ENCODE results near the gene CNOT10. TPM values are rescaled to one million over a fixed set of nuclear protein-coding genes. Genes with fewer than 3 reads are reported as not detected.

The CNOT10 gene
- total and polyA plus RNA-seq, 4 experiments from 2014 or later = 33.6 to 47.6 (median 46.0) TPM

GRCh38 chr3:32817257-32817557 lies 132.2 kb downstream of the CNOT10 start:
- Histone ChIP-seq H3K9me3 (ENCODE audit: control insufficient read depth in 1 of 2, low read length in 2 of 2) (no peaks in the 10 kb centered on the region), H3K27me3 (ENCODE audit: insufficient read depth, low read length) (no peaks in the 10 kb centered on the region), H3K4me3 (ENCODE audit: low read length in 2 of 2) (peak overlapping the region in 1 of 2 donors; percentile 14), H3K36me3 (ENCODE audit: insufficient read depth, low read length) (no peaks in the 10 kb centered on the region), H3K4me1 (ENCODE audit: insufficient read depth, low read length) (peaks cover 5% of the 10 kb centered on the region), H3K27ac (ENCODE audit: low read depth, low read length) (no peak overlapping the region)
- peaks cover 6 to 30% (median 22%) of the 10 kb centered on the region in 4 donors for H3K4me1 Mint-ChIP-seq
- H3K36me3 Mint-ChIP-seq = no peaks in the 10 kb centered on the region
- ChIA-PET CTCF (ENCODE audit: partially characterized antibody) (no interaction called here), POLR2A (ENCODE audit: partially characterized antibody) (no interaction called here)
- H3K4me3 Mint-ChIP-seq = peak overlapping the region in 4 of 8 donors; percentile 65 to 83 (median 78)
- peaks cover 0 to 3% (median 0%) of the 10 kb centered on the region in 8 donors for H3K9me3 Mint-ChIP-seq
- H3K27me3 Mint-ChIP-seq = peaks cover 30 to 32% of the 10 kb centered on the region in 2 donors
- intact Hi-C loops (cut with micrococcal nuclease) = no loop called here
- DNase-seq = no peak
- no peak overlapping the region for H3K27ac Mint-ChIP-seq

DNA sequence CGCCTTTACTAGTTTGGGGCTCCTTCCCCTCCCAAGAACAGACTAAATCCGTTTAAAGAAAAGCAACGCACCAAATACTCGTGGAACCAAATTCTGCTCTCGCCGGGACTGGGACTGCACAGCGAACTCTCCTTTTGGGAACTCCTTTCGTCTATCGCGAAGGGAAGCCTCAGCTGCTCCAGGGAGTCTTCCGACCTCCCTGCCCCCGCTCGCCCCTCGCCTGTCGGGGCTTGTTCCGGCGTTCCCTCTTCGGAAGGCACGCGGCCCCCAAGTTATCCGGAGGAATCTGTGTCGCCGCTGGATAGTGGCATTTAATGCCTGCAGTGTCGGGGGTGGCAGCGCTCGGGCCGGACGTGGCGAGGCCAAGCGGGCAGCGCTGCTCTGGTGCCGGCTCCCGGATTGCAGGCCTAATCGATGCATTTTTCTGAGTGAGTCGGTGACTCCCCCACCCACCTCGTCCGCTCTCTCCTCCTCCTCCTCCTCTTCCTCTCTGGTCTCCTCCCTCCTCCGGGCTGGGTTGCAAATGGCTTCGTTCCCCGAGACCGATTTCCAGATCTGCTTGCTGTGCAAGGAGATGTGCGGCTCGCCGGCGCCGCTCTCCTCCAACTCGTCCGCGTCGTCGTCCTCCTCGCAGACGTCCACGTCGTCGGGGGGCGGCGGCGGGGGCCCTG lies 132.7 kb downstream of the CNOT10 start, which contains the start of gene TRIM71:
TRIM71 (plus strand) TSS at position 440 of the 671 bp plus-strand sequence; CDS start at position 524, 84 bp downstream.
- Mint-ChIP-seq H3K36me3 (no peaks in the 10 kb centered on the region), H3K27me3 (peaks cover 31 to 32% of the 10 kb centered on the region in 2 donors), H3K9me3 (peaks cover 0 to 3% (median 0%) of the 10 kb centered on the region in 8 donors), H3K4me1 (peaks cover 6 to 30% (median 22%) of the 10 kb centered on the region in 4 donors), H3K27ac (no peak within 1 kb of the TSS), H3K4me3 (peak within 1 kb of the TSS; percentile 55 to 83 (median 69))
- POLR2A ChIA-PET (ENCODE audit: partially characterized antibody) = no interaction called here
- DNase-seq = no peak
- H3K4me1 ChIP-seq (ENCODE audit: insufficient read depth, low read length) = peaks cover 5% of the 10 kb centered on the region
- CTCF ChIA-PET (ENCODE audit: partially characterized antibody) = no interaction called here
- no peaks in the 10 kb centered on the region for H3K27me3 ChIP-seq (ENCODE audit: insufficient read depth, low read length)
- H3K36me3 ChIP-seq (ENCODE audit: insufficient read depth, low read length) = no peaks in the 10 kb centered on the region
- peak within 1 kb of the TSS in 1 of 2 donors; percentile 19 for H3K4me3 ChIP-seq (ENCODE audit: low read length in 2 of 2)
- intact Hi-C loops (cut with micrococcal nuclease) = no loop called here
- no peaks in the 10 kb centered on the region for H3K9me3 ChIP-seq (ENCODE audit: control insufficient read depth in 1 of 2, low read length in 2 of 2)
- no peak within 1 kb of the TSS for H3K27ac ChIP-seq (ENCODE audit: low read depth, low read length)

GRCh38 chr3:32818229-32818969 lies 133.4 kb downstream of the CNOT10 start:
- CTCF ChIA-PET (ENCODE audit: partially characterized antibody) = no interaction called here

GRCh38 chr3:32818970-32819511 lies 134.1 kb downstream of the CNOT10 start:
- ChIA-PET POLR2A (ENCODE audit: partially characterized antibody) (no interaction called here), CTCF (ENCODE audit: partially characterized antibody) (no interaction called here)
- Histone ChIP-seq H3K4me3 (ENCODE audit: low read length in 2 of 2) (no peak overlapping the region), H3K9me3 (ENCODE audit: control insufficient read depth in 1 of 2, low read length in 2 of 2) (no peaks in the 10 kb centered on the region), H3K27me3 (ENCODE audit: insufficient read depth, low read length) (no peaks in the 10 kb centered on the region), H3K27ac (ENCODE audit: low read depth, low read length) (no peak overlapping the region), H3K36me3 (ENCODE audit: insufficient read depth, low read length) (no peaks in the 10 kb centered on the region), H3K4me1 (ENCODE audit: insufficient read depth, low read length) (peaks cover 5% of the 10 kb centered on the region)
- peaks cover 34 to 35% of the 10 kb centered on the region in 2 donors for H3K27me3 Mint-ChIP-seq
- peak overlapping the region; percentile 8 to 75 (median 62) for H3K4me3 Mint-ChIP-seq
- intact Hi-C loops (cut with micrococcal nuclease) = no loop called here
- no peak for DNase-seq
- no peak overlapping the region for H3K27ac Mint-ChIP-seq
- H3K36me3 Mint-ChIP-seq = no peaks in the 10 kb centered on the region
- peaks cover 6 to 30% (median 22%) of the 10 kb centered on the region in 4 donors for H3K4me1 Mint-ChIP-seq
- H3K9me3 Mint-ChIP-seq = peaks cover 0 to 3% (median 0%) of the 10 kb centered on the region in 8 donors

More at GRCh38 chr3:32818229-32818969, 133.4 kb downstream of the CNOT10 start:
- intact Hi-C loops (cut with micrococcal nuclease) = no loop called here
- Histone ChIP-seq H3K27me3 (ENCODE audit: insufficient read depth, low read length) (no peaks in the 10 kb centered on the region), H3K27ac (ENCODE audit: low read depth, low read length) (no peak overlapping the region), H3K4me3 (ENCODE audit: low read length in 2 of 2) (no peak overlapping the region), H3K36me3 (ENCODE audit: insufficient read depth, low read length) (no peaks in the 10 kb centered on the region), H3K9me3 (ENCODE audit: control insufficient read depth in 1 of 2, low read length in 2 of 2) (no peaks in the 10 kb centered on the region), H3K4me1 (ENCODE audit: insufficient read depth, low read length) (peaks cover 5% of the 10 kb centered on the region)
- POLR2A ChIA-PET (ENCODE audit: partially characterized antibody) = no interaction called here
- Mint-ChIP-seq H3K4me1 (peaks cover 6 to 30% (median 22%) of the 10 kb centered on the region in 4 donors), H3K36me3 (no peaks in the 10 kb centered on the region), H3K4me3 (peak overlapping the region in 7 of 8 donors; percentile 54 to 75 (median 68)), H3K27ac (no peak overlapping the region), H3K9me3 (peaks cover 0 to 3% (median 0%) of the 10 kb centered on the region in 8 donors), H3K27me3 (peaks cover 33 to 34% of the 10 kb centered on the region in 2 donors)
- no peak for DNase-seq

- ChIA-PET POLR2A (ENCODE audit: partially characterized antibody) (no interaction called here), CTCF (ENCODE audit: partially characterized antibody) (interaction anchor here (1.4 kb wide), 1 partner anchor 11 kb away, joined by 4 read pairs; no protein-coding TSS in a partner anchor)
- Mint-ChIP-seq H3K4me3 (peak overlapping the region in 6 of 8 donors; percentile 5 to 75 (median 45)), H3K27ac (no peak overlapping the region), H3K27me3 (peaks cover 32 to 35% of the 10 kb centered on the region in 2 donors), H3K4me1 (peaks cover 6 to 23% (median 17%) of the 10 kb centered on the region in 4 donors), H3K9me3 (peaks cover 0 to 3% (median 0%) of the 10 kb centered on the region in 8 donors), H3K36me3 (no peaks in the 10 kb centered on the region)
- DNase-seq = no peak
- H3K9me3 ChIP-seq (ENCODE audit: control insufficient read depth in 1 of 2, low read length in 2 of 2) = no peaks in the 10 kb centered on the region
- intact Hi-C loops (cut with micrococcal nuclease) = no loop called here
- H3K4me1 ChIP-seq (ENCODE audit: insufficient read depth, low read length) = peaks cover 5% of the 10 kb centered on the region
- no peak overlapping the region for H3K27ac ChIP-seq (ENCODE audit: low read depth, low read length)
- H3K27me3 ChIP-seq (ENCODE audit: insufficient read depth, low read length) = no peaks in the 10 kb centered on the region
- no peak overlapping the region for H3K4me3 ChIP-seq (ENCODE audit: low read length in 2 of 2)
- no peaks in the 10 kb centered on the region for H3K36me3 ChIP-seq (ENCODE audit: insufficient read depth, low read length)
Observed at GRCh38 chr3:32819551-32820348, 134.8 kb downstream of the CNOT10 start.

DNA sequence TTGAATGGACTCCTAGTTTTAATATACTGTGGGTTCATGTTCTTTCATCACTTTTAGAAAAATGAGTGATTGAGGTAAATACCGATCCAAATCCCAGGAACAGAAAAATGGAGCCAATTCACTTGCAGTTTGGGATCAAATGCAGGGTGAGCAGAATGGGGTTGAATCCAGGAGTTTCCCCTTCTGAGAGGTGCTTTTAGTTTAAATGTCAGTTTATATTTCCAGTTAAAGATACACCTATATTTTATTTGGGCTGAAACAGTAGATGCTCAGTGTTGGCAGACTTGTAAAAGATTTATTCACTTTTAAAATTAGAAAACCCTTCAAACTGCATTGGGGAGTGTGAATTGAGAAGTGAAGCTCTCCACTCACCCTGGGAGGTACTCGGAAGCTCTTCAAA lies 135.4 kb downstream of the CNOT10 start:
- H3K27ac Mint-ChIP-seq = no peak overlapping the region
- intact Hi-C loops (cut with micrococcal nuclease) = no loop called here
- CTCF ChIA-PET (ENCODE audit: partially characterized antibody) = interaction anchor here (1.4 kb wide), 1 partner anchor 10 kb away, joined by 4 read pairs; no protein-coding TSS in a partner anchor

More for the DNA sequence above, 135.4 kb downstream of the CNOT10 start:
- H3K4me3 Mint-ChIP-seq = peak overlapping the region in 3 of 8 donors; percentile 21 to 66 (median 24)
- H3K4me1 Mint-ChIP-seq = peaks cover 5 to 21% (median 16%) of the 10 kb centered on the region in 4 donors
- no peak overlapping the region for H3K4me3 ChIP-seq (ENCODE audit: low read length in 2 of 2)
- H3K9me3 ChIP-seq (ENCODE audit: control insufficient read depth in 1 of 2, low read length in 2 of 2) = no peaks in the 10 kb centered on the region
- DNase-seq = no peak
- H3K27ac ChIP-seq (ENCODE audit: low read depth, low read length) = no peak overlapping the region
- H3K36me3 ChIP-seq (ENCODE audit: insufficient read depth, low read length) = no peaks in the 10 kb centered on the region
- POLR2A ChIA-PET (ENCODE audit: partially characterized antibody) = no interaction called here
- no peaks in the 10 kb centered on the region for H3K27me3 ChIP-seq (ENCODE audit: insufficient read depth, low read length)
- peaks cover 5% of the 10 kb centered on the region for H3K4me1 ChIP-seq (ENCODE audit: insufficient read depth, low read length)
- H3K9me3 Mint-ChIP-seq = peaks cover 0 to 3% (median 0%) of the 10 kb centered on the region in 8 donors
- peaks cover 31 to 33% of the 10 kb centered on the region in 2 donors for H3K27me3 Mint-ChIP-seq
- no peaks in the 10 kb centered on the region for H3K36me3 Mint-ChIP-seq
